OCI-LY7 (cell line): ENCODE measurements around the gene LIN7A.

Source experiments
- CTCF ChIP-seq: fragments of 200-600 bp; sonication (generic); conservative IDR thresholded peaks from 2 replicates; pipeline ENCODE4 v1.5.1; 2014; ENCODE audit warnings: mild to moderate bottlenecking, antibody characterized with exemption, low read length, moderate library complexity, mixed read lengths
- EZH2phosphoT487 ChIP-seq: fragments of 200-600 bp; sonication (generic); IDR thresholded peaks from 2 replicates; pipeline ENCODE4 v1.6.1; 2018; ENCODE audit warnings: low read depth, borderline replicate concordance, mild to moderate bottlenecking, mixed run types, antibody characterized with exemption, low read length, moderate library complexity, mixed read lengths

- TF ChIP-seq CTCF: no peak
- TF ChIP-seq EZH2phosphoT487: no peak
Observed at GRCh38 chr12:80811957-80812708, 125.6 kb downstream of the LIN7A start.
